ENCODE measurements around the gene UROC1.

Gene UROC1

GRCh38 chr3:126440709-126440995 is 76.9 kb downstream of the UROC1 start:
- DNase-seq (ENCODE audit: low read depth in 2 of 2): no peak

DNA sequence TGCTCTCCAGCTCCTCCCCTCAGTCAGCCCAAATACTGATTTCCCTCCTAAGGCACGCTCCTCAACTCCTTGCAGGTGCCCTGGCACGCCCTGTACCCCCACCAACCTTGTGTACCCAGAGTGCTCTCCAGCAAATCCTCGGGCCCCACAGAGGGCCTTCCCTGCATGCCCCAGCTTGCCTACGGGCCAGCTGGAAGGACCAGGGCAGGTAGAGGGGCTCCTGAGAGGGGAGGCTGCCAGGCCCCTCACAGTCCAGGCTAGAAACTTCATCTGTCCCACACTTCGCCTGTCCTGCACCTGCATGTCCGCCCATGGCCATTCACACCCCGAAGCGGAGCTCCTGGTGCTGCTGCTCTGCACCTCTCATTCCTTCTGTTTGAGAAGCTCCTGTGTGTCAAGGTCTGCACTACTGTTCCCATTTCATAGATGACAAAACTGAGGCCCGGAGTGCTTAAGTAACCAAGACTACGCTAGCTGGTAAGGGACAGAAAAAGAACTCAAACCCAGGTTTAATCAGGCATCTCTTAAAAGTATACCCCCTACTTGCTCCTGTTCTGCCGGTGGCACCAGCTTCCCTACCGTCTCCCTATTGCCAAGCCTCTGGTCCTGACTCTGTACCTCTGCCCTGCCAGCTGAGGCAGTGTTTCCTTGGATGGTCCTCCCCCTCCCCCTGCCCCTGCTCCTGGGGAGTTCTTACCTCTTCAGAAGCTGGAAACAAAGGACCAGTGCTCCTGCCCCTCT is 77.4 kb downstream of the UROC1 start:
- no peak for DNase-seq (ENCODE audit: low read depth in 2 of 2)

DNA sequence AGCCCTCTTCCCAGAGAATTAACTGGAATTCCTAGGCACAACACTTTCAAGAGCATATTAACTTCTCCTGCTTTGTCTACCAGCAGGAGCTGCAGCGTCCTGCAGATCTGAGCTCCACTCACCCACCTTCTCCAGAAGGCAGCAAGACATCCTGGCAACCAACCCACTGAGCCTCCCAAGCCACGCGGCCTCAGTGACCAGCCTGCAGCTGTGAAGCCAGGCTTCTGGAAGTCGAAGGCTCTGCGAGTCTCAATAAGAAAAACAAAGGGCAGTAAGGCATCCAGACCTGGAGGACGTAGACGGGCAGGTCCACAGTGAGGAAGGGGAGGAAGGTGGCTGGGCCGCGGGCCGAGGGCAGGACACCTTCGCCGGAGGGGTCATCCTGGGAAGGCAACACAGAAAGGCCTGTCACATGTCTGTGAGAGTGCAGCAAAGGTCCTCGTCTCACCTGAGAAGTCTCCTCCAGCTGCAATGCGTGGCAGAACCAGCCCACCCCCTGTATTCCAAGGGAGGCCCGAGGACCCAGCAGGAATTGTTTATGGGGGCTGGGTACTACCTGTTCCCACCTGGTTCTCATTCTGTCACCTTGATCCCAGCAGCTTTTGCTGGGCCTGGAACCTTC is 78.1 kb downstream of the UROC1 start:
- no peak for DNase-seq (ENCODE audit: low read depth in 2 of 2)

- no peak for DNase-seq (ENCODE audit: low read depth in 2 of 2)
Measured at GRCh38 chr3:126438746-126439145, 78.8 kb downstream of the UROC1 start.

- DNase-seq (ENCODE audit: low read depth in 2 of 2): no peak
Measured at GRCh38 chr3:126438186-126438585, 79.4 kb downstream of the UROC1 start.

GRCh38 chr3:126436826-126437717 is 80.5 kb downstream of the UROC1 start:
- no peak for DNase-seq (ENCODE audit: low read depth in 2 of 2)

DNA sequence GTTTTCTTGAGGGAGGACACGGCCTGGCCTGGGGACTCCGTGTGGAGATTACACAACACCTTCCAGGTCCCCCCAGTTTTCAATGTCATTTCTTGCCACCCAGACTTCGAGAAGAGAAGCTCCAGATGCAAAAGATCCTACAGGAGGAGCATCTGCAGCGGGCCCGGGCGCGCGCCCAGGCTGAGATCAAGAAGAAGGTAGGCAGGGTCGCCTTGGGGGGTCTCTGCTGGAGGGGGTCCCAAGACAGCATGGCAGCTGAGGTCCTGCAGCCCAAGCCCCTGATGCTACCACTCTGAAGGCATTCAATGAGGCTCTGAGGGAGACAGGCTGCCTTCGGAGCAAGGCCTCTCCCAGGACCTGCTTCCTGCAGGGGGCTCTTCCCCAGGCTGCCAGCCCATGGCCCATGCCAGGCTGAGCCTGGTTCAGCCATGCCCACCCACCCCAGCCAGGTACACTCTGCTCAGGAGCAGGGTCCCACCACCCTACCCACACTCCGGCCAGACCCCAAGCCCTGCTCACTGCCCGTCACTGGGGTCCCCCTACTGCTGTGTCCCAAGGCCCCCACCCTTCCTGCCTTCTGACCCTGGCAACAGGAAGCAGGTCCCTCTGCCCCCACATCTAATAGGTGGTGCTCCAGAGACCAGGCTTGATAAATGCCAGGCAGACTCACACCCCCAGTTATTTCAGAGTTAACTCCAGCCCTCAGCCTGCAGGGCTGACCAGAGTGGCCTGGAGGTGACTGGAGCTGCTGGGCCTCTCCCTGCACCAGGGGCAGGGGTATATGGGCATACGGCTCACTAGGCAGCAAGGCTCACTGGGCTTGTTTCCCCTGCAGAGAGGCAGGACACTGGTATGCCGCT is 81.9 kb downstream of the UROC1 start:
- no peak for DNase-seq (ENCODE audit: low read depth in 2 of 2)

DNA sequence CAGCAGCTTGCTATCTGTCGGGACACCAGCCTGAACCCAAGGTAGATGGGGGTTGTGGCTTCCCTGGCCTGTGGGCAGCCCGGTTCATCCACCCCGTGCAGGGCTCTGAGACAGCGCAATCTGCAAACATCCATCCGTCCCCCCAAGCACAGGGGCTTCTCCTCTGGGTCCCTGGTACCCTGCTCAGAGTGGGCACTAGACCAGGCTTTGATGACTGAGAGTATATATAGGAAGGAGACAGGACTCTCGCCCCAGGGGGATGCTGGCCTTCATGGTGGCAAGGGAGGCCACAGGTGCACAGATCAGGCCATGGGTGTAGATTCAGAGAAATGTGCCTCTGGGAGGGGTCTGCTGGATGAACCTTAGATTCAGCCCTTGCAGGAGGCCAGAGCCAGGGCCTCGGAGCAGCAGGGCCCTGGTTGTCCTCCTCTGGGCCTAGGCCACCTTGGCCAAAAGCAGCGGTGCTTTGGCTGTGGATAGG is 82.6 kb downstream of the UROC1 start:
- no peak for DNase-seq (ENCODE audit: low read depth in 2 of 2)

DNA sequence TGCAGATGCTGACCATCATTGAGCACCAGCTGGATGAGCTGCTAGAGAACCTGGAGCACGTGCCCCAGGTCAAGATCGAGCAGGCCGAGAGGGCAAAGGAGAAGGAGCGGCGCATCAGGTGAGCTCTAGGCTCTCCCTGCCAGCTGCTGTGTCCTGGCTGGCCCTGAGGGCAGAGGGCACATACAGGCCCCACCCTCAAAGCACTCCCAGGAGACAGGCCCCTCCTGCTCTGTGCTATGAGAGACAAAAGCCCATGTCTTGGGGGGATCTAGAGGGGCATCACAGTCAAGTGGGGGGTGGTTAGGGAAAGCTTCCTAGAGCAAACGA is 83.3 kb downstream of the UROC1 start:
- DNase-seq (ENCODE audit: low read depth in 2 of 2): no peak

DNA sequence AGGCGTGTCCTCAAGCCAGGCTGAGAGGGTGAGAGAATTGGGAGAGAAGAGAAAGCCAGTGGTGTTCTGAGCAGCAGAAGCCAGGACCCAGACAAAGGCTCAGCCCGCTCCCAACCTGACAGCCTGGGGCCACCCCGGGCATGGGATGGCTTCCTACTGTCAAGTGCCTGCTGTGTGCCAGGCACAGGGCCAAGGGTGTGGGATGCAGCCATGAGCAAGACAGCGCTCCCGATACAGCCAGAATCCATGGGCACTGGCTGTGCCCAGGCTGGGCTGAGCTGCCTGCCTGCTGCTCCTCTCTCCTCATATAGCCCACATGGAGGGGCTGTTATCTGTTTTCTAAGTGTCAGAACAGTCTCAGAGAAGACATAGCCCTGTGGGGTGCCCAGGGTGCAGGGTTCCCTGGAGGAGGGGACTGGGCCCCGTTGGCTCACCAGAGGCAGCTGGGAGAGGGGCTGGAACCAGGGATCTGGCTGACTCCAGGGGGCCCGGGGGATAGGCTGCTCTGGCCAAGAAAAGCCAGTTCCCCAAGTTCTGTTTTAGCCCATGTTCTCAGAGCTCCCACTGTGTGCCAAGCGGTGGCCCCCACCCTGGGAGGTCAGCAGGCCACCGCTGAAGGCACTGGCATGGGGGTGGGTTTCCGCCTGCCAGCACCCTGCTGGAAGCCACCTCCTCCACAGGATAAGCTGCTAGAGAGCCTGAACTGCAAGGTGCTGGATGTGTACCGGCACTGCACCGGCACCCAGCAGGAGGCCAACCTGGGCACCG is 83.9 kb downstream of the UROC1 start:
- no peak for DNase-seq (ENCODE audit: low read depth in 2 of 2)

DNA sequence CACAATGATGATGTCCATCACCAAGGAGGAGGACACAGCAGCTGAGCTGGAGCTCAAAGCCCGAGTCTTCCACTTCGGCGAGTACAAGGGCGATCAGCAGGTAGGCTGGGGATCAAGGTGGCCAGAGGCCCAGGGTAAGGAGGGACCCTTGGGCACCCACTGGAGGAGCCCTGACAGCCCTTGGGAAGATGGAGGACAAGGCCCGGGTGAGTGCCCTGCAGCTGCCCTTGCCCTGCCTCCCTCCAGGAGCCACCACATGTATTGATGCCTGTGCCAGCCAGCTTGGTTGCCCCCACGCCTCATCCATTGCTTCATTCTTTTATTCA is 84.5 kb downstream of the UROC1 start:
- no peak for DNase-seq (ENCODE audit: low read depth in 2 of 2)

GRCh38 chr3:126432361-126433104 is 85.0 kb downstream of the UROC1 start:
- DNase-seq (ENCODE audit: low read depth in 2 of 2): no peak

All from stimulated activated CD8-positive, alpha-beta memory T cell treated with anti-CD3 and anti-CD28 coated beads, Interleukin-2, amount 100 ng/mL, for 1 hour (primary cell).